CD4-positive, CD25-positive, alpha-beta regulatory T cell (primary cell): ENCODE data around the gene CCDC85C. TPM values are rescaled to one million over a fixed set of nuclear protein-coding genes. Genes with fewer than 3 reads are reported as not detected.

Source experiments
- ATAC-seq, 2 donors: fragments of 150-1000 bp; cut with Tn5 transposase; one replicate each; pipeline ENCODE4 v1.10.0; 2021; ENCODE audit warnings: low read depth in 2 of 2, moderate number of reproducible peaks in 2 of 2, moderate library complexity in 1 of 2
- DNase-seq, 3 donors: peaks; one replicate each; pipeline versions ENCODE4 v3.0.0 to v3.0.0-alpha.2; 2012 to 2022; ENCODE audit warnings: mixed read lengths in 1 of 3
- H3K27ac ChIP-seq: one replicate; pipeline ENCODE4 v1.7.0; 2013; ENCODE audit warnings: mild to moderate bottlenecking, low read length; ENCODE audit not compliant: insufficient read depth, poor library complexity, severe bottlenecking
- H3K27me3 ChIP-seq: one replicate; pipeline ENCODE4 v1.7.0; 2013; ENCODE audit warnings: low read length; ENCODE audit not compliant: control insufficient read depth, insufficient read depth
- H3K36me3 ChIP-seq: one replicate; pipeline ENCODE4 v1.7.0; 2013; ENCODE audit warnings: mild to moderate bottlenecking, low read length, moderate library complexity; ENCODE audit not compliant: control insufficient read depth, insufficient read depth
- H3K4me1 ChIP-seq: 2 replicates; pipeline ENCODE4 v1.7.0; 2013; ENCODE audit warnings: mild to moderate bottlenecking, low read length; ENCODE audit not compliant: insufficient read depth, control insufficient read depth, poor library complexity, severe bottlenecking
- H3K4me3 ChIP-seq: one replicate; pipeline ENCODE4 v1.7.0; 2013; ENCODE audit warnings: low read depth, mild to moderate bottlenecking, low read length, moderate library complexity
- H3K9me3 ChIP-seq, 2 experiments: 1 replicate in 1 of 2; 2 replicates in 1 of 2; pipeline ENCODE4 v1.7.0; 2013; ENCODE audit warnings: low read length in 2 of 2, mild to moderate bottlenecking in 1 of 2, moderate library complexity in 1 of 2; ENCODE audit not compliant: control insufficient read depth in 2 of 2
- H3K27ac Mint-ChIP-seq, 3 donors: one replicate each; pipeline ENCODE4 v1.8.0; 2020 to 2022; ENCODE audit warnings: mild to moderate bottlenecking in 3 of 3, mixed read lengths in 3 of 3, moderate library complexity in 2 of 3
- H3K27me3 Mint-ChIP-seq: one replicate; pipeline ENCODE4 v1.8.0; 2022; ENCODE audit warnings: mild to moderate bottlenecking, mixed read lengths
- H3K36me3 Mint-ChIP-seq: one replicate; pipeline ENCODE4 v1.8.0; 2020; ENCODE audit warnings: mixed read lengths
- H3K4me1 Mint-ChIP-seq, 4 donors: one replicate each; pipeline ENCODE4 v1.8.0; 2020 to 2022; ENCODE audit warnings: mixed read lengths in 4 of 4, mild to moderate bottlenecking in 1 of 4
- H3K4me3 Mint-ChIP-seq, 4 donors: one replicate each; pipeline ENCODE4 v1.8.0; 2020 to 2022; ENCODE audit warnings: mild to moderate bottlenecking in 4 of 4, mixed read lengths in 4 of 4, moderate library complexity in 3 of 4
- H3K9me3 Mint-ChIP-seq, 7 donors: one replicate each; pipeline ENCODE4 v1.8.0; 2020 to 2022; ENCODE audit warnings: mixed read lengths in 7 of 7, mild to moderate bottlenecking in 3 of 7, moderate library complexity in 2 of 7
- polyA plus RNA-seq, 4 donors: library from polyadenylated mRNA; unstranded; fragments of 300-500 nt; fragmentation: Illumina TruSeq; gene quantifications; one replicate each; pipeline ENCODE4 v1.2.3, GENCODE V29; 2021
- total RNA-seq: library from RNA; stranded (reverse); gene quantifications from one replicate; pipeline ENCODE4 v1.2.3, GENCODE V29; 2022

The CCDC85C gene
- total and polyA plus RNA-seq, 5 donors from 2014 or later: 0.62 to 6.3 (median 0.98) TPM

GRCh38 chr14:99503848-99504453 lies 100.1 kb downstream of the CCDC85C start:
- Histone ChIP-seq H3K27ac (no peak overlapping the region), H3K36me3 (peaks cover 96% of the 10 kb centered on the region), H3K4me3 (no peak overlapping the region), H3K27me3 (no peaks in the 10 kb centered on the region), H3K4me1 (no peaks in the 10 kb centered on the region), H3K9me3 (no peaks in the 10 kb centered on the region)
- Mint-ChIP-seq H3K27me3 (no peaks in the 10 kb centered on the region), H3K4me3 (no peak overlapping the region), H3K27ac (no peak overlapping the region), H3K4me1 (peaks cover 0 to 3% (median 0%) of the 10 kb centered on the region in 4 donors), H3K9me3 (no peaks in the 10 kb centered on the region), H3K36me3 (peaks cover 69% of the 10 kb centered on the region)
- DNase-seq: no peak
- ATAC-seq: no peak

GRCh38 chr14:99502989-99503421 lies 101.0 kb downstream of the CCDC85C start:
- no peak for DNase-seq
- peaks cover 69% of the 10 kb centered on the region for H3K36me3 Mint-ChIP-seq
- ATAC-seq: no peak

GRCh38 chr14:99497894-99498293 lies 106.1 kb downstream of the CCDC85C start:
- H3K9me3 Mint-ChIP-seq: no peaks in the 10 kb centered on the region
- H3K27ac Mint-ChIP-seq: no peak overlapping the region
- Histone ChIP-seq H3K4me1 (no peaks in the 10 kb centered on the region), H3K4me3 (no peak overlapping the region), H3K27me3 (no peaks in the 10 kb centered on the region), H3K27ac (no peak overlapping the region), H3K36me3 (peaks cover 90% of the 10 kb centered on the region), H3K9me3 (no peaks in the 10 kb centered on the region)
- no peak overlapping the region for H3K4me3 Mint-ChIP-seq
- DNase-seq: no peak
- H3K4me1 Mint-ChIP-seq: peaks cover 0 to 18% (median 6%) of the 10 kb centered on the region in 4 donors
- no peaks in the 10 kb centered on the region for H3K27me3 Mint-ChIP-seq
- H3K36me3 Mint-ChIP-seq: peaks cover 64% of the 10 kb centered on the region
- no peak for ATAC-seq

More at GRCh38 chr14:99502989-99503421, 101.0 kb downstream of the CCDC85C start:
- no peak overlapping the region for H3K4me3 Mint-ChIP-seq
- peaks cover 0 to 5% (median 0%) of the 10 kb centered on the region in 4 donors for H3K4me1 Mint-ChIP-seq
- H3K27ac Mint-ChIP-seq: no peak overlapping the region
- H3K9me3 Mint-ChIP-seq: no peaks in the 10 kb centered on the region
- Histone ChIP-seq H3K4me3 (no peak overlapping the region), H3K9me3 (no peaks in the 10 kb centered on the region), H3K27ac (no peak overlapping the region), H3K4me1 (no peaks in the 10 kb centered on the region), H3K27me3 (no peaks in the 10 kb centered on the region), H3K36me3 (peaks cover 96% of the 10 kb centered on the region)
- no peaks in the 10 kb centered on the region for H3K27me3 Mint-ChIP-seq

GRCh38 chr14:99497341-99497740 lies 106.7 kb downstream of the CCDC85C start:
- H3K27me3 Mint-ChIP-seq: no peaks in the 10 kb centered on the region

GRCh38 chr14:99484106-99484505 lies 119.9 kb downstream of the CCDC85C start:
- Mint-ChIP-seq H3K27ac (no peak overlapping the region), H3K9me3 (no peaks in the 10 kb centered on the region), H3K36me3 (no peaks in the 10 kb centered on the region), H3K4me1 (peaks cover 45 to 75% (median 61%) of the 10 kb centered on the region in 4 donors), H3K27me3 (peaks cover 5% of the 10 kb centered on the region), H3K4me3 (peak overlapping the region in 1 of 4 donors; percentile 99)
- peaks cover 37% of the 10 kb centered on the region for H3K4me1 ChIP-seq
- H3K4me3 ChIP-seq: peak overlapping the region; percentile 13
- H3K36me3 ChIP-seq: no peaks in the 10 kb centered on the region
- no peaks in the 10 kb centered on the region for H3K9me3 ChIP-seq
- H3K27ac ChIP-seq: no peak overlapping the region
- DNase-seq: no peak
- no peaks in the 10 kb centered on the region for H3K27me3 ChIP-seq
- no peak for ATAC-seq

More at GRCh38 chr14:99497341-99497740, 106.7 kb downstream of the CCDC85C start:
- H3K9me3 ChIP-seq: no peaks in the 10 kb centered on the region
- H3K27ac ChIP-seq: no peak overlapping the region
- DNase-seq (no peak), ATAC-seq (no peak)
- Mint-ChIP-seq H3K4me1 (peaks cover 0 to 21% (median 7%) of the 10 kb centered on the region in 4 donors), H3K36me3 (peaks cover 65% of the 10 kb centered on the region), H3K9me3 (no peaks in the 10 kb centered on the region), H3K4me3 (no peak overlapping the region), H3K27ac (no peak overlapping the region)
- no peaks in the 10 kb centered on the region for H3K27me3 ChIP-seq
- no peaks in the 10 kb centered on the region for H3K4me1 ChIP-seq
- H3K4me3 ChIP-seq: no peak overlapping the region
- peaks cover 90% of the 10 kb centered on the region for H3K36me3 ChIP-seq

GRCh38 chr14:99481745-99482099 lies 122.3 kb downstream of the CCDC85C start:
- Mint-ChIP-seq H3K27ac (peak overlapping the region; percentile 98 to 100 (median 99)), H3K36me3 (peaks cover 3% of the 10 kb centered on the region), H3K4me3 (peak overlapping the region; percentile 98 to 100 (median 99)), H3K4me1 (peaks cover 48 to 73% (median 61%) of the 10 kb centered on the region in 4 donors), H3K27me3 (peaks cover 5% of the 10 kb centered on the region), H3K9me3 (no peaks in the 10 kb centered on the region)
- Histone ChIP-seq H3K27ac (peak overlapping the region; percentile 95), H3K4me3 (peak overlapping the region; percentile 100), H3K36me3 (no peaks in the 10 kb centered on the region), H3K9me3 (no peaks in the 10 kb centered on the region), H3K4me1 (peaks cover 41% of the 10 kb centered on the region), H3K27me3 (no peaks in the 10 kb centered on the region)
- no peak for ATAC-seq
- DNase-seq: peak; percentile 29 to 53 (median 35)

- ATAC-seq (peak; percentile 87 to 91), DNase-seq (peak; percentile 100)
- no peaks in the 10 kb centered on the region for H3K36me3 ChIP-seq
- Mint-ChIP-seq H3K9me3 (no peaks in the 10 kb centered on the region), H3K36me3 (peaks cover 3% of the 10 kb centered on the region), H3K4me1 (peaks cover 47 to 67% (median 56%) of the 10 kb centered on the region in 4 donors), H3K27me3 (peaks cover 5% of the 10 kb centered on the region), H3K27ac (peak within 1 kb of the TSS; percentile 98 to 100 (median 99)), H3K4me3 (peak within 1 kb of the TSS; percentile 98 to 100 (median 99))
- peak within 1 kb of the TSS; percentile 95 for H3K27ac ChIP-seq
- peaks cover 40% of the 10 kb centered on the region for H3K4me1 ChIP-seq
- H3K27me3 ChIP-seq: no peaks in the 10 kb centered on the region
- H3K9me3 ChIP-seq: no peaks in the 10 kb centered on the region
- peak within 1 kb of the TSS; percentile 100 for H3K4me3 ChIP-seq
These were observed 122.9 kb downstream of the CCDC85C start, which contains the start of gene CCNK for GRCh38 chr14:99480917-99481744. CCNK (plus strand) TSS chr14:99481409; CDS start chr14:99492678, 11,269 bp downstream.
